HG03066 (cell line): ENCODE results near the gene PDGFD.
A peak's percentile ranks its signal among the peaks of the same experiment; 100 is the strongest.
"Not testable (repeated sequence)": the region's sequence is repeated elsewhere in the genome, so short reads cannot be mapped to it uniquely, and the experiment has no call there.

Experiments
- ATAC-seq: cut with Tn5 transposase; IDR thresholded peaks from one replicate; pipeline ENCODE4 v1.9.1; 2021; ENCODE audit warnings: low read depth; ENCODE audit not compliant: unreplicated experiment

The PDGFD gene

DNA sequence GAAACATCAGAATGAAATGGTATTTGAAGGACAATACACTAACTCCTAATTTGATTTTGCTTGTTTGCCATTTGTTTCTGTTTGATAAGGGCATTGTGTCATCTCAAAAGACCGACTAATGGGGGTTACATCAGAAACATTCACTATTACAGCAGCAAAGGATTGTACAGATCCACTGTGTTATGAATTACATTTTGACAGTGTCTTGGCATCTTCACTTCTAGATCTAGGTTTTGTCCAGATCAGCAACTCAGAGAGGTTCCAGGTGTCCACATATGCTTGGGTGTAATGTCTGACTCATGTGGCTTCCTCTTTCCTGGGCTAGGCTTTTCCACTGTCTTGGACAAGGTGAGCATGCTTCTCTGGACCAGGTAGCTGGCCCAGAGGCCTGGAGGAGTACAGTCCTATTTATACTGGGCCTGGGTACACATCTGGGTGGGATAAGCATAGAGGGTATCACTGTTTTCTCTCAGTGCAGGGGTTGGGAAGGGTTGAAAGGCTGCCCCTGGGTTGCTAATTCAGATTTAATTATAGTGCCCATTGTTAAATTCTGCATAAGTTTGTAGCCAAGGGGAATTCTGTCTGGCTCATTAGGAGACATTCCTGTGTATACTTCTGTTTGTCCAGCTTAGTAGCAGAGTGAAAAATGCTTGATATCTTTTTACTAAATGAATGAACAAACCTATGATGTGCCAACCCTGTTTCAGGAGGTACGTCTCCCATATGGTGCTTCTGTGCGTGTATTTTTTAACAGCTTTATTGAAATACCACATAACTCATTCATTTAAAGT lies 103.7 kb downstream of the PDGFD start:
- no peak for ATAC-seq

DNA sequence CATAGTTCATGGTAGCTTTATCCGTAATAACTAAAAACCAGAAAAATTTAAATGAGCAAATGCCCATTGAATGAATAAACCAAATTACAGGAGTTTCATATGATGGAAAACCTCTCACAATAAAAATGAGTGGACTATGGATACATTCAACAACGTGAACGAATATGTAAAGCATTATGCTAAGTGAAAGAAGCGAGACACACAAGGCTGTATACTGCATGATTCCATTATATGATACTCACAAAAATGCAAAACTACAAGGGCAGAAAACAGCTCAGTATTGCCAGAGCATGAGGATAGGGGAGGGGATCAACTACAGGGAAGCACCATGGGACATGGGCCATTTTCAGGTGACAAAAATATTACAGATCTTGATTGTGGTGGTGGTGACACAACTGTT lies 105.3 kb downstream of the PDGFD start:
- ATAC-seq: no peak

- no peak for ATAC-seq
Observed at GRCh38 chr11:104057908-104058307, 106.0 kb downstream of the PDGFD start.

GRCh38 chr11:104055596-104055995 lies 108.4 kb downstream of the PDGFD start:
- no peak for ATAC-seq

DNA sequence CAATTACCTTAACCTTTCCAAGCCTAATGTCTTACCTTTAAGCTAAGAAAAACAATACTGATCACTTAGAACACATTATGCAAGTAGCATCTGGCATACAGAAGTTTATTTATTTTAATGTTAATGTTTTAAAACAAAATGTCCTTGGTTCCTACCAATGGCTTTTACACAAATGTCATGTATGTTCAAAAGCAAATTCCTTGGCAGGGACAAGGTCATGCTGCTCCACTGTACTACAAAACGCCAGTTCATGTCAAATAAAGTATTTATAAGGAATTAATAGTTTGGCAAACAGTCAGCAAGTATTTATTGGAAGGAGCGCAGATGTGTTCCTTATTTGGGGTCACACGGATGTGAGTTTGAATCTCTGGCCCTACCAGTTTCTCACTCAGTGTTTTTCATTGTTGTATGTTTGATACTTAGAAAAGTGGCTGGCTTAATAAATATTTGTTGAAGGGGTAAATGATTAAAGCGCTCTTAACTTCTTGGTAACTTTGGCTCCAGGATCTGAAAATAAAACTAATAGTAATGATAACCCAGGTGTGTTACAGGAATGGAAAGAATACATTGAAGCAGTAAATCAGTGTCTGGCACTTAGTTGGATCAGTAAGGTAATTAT lies 108.9 kb downstream of the PDGFD start:
- no peak for ATAC-seq

GRCh38 chr11:104053743-104054478 lies 110.0 kb downstream of the PDGFD start:
- ATAC-seq: no peak

GRCh38 chr11:104051778-104052177 lies 112.2 kb downstream of the PDGFD start:
- no peak for ATAC-seq

- no peak for ATAC-seq
Observed at GRCh38 chr11:104049116-104049515, 114.8 kb downstream of the PDGFD start.

GRCh38 chr11:104046858-104047257 lies 117.1 kb downstream of the PDGFD start:
- not testable (repeated sequence) for ATAC-seq

- no peak for ATAC-seq
Observed at GRCh38 chr11:104046331-104046730, 117.6 kb downstream of the PDGFD start.

- no peak for ATAC-seq
Observed at GRCh38 chr11:104043678-104044239, 120.2 kb downstream of the PDGFD start.

DNA sequence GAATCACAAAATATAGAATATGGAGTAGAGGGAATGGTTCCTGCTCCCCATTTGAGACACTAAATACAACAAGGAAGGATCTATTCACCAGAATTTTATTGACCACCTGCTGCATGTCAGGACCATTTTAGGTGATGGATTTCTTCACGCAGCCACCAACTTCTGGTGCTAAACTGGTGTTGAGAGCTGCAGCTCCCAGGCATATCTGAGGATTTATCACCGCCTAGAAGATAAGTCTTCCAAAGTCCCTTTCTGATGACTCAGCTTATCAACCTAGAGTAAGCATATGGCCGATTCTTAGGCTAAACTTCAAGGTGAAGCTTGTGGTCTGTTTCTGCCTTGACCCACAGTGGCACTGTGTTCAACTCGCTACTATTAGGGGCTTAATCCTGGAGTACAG lies 120.8 kb downstream of the PDGFD start:
- no peak for ATAC-seq

- ATAC-seq: no peak
Observed at GRCh38 chr11:104041792-104042191, 122.2 kb downstream of the PDGFD start.

DNA sequence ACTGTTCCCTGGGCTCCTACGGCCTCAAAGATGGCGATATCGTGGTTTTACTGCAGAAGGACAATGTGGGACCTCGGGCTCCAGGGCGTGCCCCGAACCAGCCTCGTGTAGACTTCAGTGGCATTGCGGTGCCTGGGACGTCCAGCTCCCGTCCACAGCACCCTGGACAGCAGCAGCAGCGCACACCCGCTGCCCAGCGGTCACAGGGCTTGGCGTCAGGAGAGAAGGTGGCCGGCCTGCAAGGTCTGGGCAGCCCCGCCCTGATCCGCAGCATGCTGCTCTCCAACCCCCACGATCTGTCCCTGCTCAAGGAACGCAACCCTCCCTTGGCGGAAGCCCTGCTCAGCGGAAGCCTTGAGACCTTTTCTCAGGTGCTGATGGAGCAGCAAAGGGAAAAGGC lies 127.0 kb downstream of the PDGFD start:
- ATAC-seq: no peak

GRCh38 chr11:104036588-104036987 lies 127.4 kb downstream of the PDGFD start, which contains the start of gene DDI1:
Gene DDI1, plus strand, starts transcription at chr11:104036640. Its CDS starts 183 bp downstream, at chr11:104036823.
- no peak for ATAC-seq

DNA sequence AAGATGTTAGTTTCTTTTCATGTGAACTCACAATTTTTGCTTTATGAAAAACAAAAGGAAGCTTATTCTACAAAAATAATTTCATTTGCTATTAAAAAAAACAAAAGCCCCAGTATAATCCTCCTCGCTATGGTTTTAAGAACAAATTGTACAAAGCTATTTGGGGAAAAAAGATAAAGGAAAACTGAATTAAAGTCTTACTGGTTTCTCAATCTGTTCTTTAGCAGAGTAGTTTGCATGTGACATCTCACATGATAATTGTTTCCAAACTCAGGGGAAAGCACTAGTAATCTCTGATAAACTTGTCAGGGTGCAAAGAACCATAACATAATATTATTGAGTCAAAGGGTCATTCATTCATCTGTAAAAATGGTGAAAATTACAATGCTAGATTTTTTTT lies 130.4 kb downstream of the PDGFD start:
- ATAC-seq: no peak

- ATAC-seq: no peak
Observed at GRCh38 chr11:104033134-104033533, 130.8 kb downstream of the PDGFD start.

DNA sequence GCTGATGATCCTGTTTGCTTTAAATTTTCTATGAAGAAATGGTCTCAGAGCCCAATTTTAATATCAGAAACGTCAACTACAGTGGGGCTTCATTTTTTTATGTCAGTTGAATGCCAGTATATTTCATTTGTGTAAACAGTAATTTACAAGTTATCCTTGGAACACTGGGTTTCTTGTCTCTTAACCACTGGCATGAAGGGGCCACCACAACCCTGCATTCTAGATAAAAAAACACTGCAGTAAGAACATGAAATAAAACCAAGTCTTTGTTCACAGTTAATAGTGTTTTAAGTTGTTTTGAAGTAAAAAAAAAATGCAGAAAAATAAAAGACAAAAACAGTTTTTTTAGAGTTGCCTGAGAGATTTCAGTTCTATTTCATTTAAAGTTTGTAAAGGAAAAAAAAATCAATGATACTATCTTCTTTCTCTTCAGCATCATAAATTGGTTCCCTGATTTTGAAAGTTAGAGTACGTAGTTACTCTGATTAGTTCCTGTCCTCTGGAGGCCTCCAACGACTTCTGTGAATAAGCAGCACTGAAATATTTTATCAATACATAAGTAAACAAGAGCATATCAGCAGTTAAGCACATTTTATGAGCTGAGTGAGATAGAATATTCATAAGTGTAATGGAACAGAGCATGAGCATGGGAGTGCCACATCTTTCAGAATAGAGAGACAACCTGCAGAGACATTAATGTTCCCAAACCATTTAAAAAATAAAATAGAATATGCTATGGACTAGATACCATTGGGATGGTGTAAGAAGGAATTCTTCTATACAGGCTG lies 135.3 kb downstream of the PDGFD start:
- no peak for ATAC-seq

DNA sequence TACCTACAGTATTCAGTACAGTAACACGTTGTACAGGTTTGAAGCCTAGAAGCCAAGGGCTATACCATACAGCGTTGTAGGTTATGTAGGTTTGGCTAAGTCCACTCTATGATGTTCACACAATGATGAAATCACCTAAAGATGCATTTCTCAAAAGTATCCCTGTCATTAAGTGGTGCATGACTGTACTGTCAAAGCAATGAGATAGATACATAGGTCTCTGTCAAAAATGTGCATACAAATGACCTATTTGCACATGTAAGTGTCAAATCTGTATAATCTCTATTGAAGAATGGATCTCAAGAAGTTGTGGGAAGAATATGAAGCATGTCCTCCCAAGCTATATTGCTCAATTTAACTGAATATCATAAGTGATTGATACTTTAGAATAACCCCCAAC lies 139.4 kb downstream of the PDGFD start:
- ATAC-seq: no peak

DNA sequence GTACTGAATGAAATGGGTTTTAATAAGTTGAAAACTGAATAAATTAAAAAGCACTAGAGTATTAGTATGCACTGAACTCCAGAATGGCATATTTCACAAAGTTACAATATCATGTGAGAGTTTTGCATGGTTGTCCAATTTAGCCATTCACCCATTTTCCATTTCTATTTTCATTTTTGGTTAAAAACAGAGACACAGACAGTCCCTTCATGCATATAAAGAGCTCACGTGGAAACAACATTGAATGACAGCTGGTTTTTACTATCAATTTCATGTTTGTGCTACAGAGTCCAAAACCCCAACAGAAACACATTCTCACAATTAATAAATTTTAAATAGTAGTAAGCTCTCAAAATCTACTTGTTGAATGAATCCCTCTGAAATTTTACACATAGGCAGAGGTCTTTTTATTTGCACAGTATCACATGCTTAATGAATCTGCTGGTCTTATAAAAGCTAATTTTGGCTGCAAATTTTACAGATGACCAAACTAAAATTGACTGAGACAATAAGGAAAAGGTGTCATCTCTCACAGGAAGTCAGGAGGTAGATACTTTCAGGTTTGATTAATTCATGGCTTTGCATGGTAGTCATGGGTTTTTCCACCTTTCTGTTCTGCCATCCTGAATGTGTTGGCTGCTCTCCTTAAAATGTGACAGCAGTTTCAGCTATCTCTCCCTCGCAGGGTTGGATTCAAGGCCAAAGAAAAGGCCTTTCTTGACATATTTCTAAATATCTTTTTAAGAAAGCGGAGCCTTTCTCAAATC lies 148.1 kb downstream of the PDGFD start:
- peak; percentile 95 for ATAC-seq
